ENCODE measurements around the gene ABCD1. TPM values are rescaled to one million over a fixed set of nuclear protein-coding genes. Genes with fewer than 3 reads are reported as not detected.
"Not testable (repeated sequence)": the region's sequence is repeated elsewhere in the genome, so short reads cannot be mapped to it uniquely, and the experiment has no call there.

Gene ABCD1
- total and polyA plus RNA-seq, 4 donors: 5.7 to 19.7 (median 10.3) TPM

DNA sequence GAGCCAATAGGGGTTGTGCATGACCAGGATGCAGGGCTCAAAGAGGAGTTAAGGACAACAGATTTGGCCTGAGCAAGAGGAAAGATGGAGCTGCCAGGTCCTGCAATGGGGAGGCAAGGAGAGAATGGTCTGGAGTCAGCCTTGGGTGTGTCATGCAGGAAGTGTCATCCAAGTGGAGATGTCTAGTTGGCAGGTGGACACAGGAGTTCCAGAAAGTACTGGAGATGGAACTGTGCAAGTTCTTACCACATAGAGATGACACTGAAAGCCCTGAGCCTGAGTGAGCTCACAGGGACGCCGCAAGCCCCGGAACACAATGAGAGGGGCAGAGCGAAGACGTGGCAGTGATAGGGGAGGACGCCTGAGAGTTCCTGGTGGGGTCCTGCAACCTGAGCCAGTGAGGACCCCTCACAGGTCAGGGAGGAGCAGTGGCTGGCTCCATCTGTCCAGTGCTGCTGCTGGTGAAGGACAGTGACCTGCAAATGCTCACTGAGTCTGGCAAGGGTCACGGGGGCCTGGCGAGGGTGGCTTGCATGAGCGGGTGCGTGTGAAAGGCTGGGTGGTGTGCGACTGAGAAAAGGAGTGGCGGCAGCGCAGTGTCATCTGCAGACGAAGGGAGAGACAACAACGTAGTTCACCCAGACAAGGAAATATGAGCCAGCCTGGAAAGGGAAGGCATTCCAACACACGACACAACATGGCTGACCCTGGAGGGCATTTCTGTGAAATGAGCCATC is 27.5 kb upstream of the ABCD1 start:
- not testable (repeated sequence) for H3K9me3 ChIP-seq (ENCODE audit: control insufficient read depth in 4 of 4, insufficient read depth in 3 of 4, low read length in 3 of 4); ATAC-seq (ENCODE audit: insufficient read depth, low FRiP score); DNase-seq; H3K4me3 ChIP-seq; H3K9ac ChIP-seq (ENCODE audit: insufficient read depth in 1 of 2, low read length in 2 of 2); H3K27me3 ChIP-seq (ENCODE audit: control insufficient read depth in 3 of 3, insufficient read depth in 3 of 3, low read length in 2 of 3); H3K4me1 ChIP-seq (ENCODE audit: control insufficient read depth in 5 of 5, insufficient read depth in 5 of 5, low read length in 5 of 5)
- H3K27ac ChIP-seq (ENCODE audit: low read depth in 1 of 2, low read length in 1 of 2): peak overlapping the region in 1 of 2 donors; percentile 47
- peaks cover 0 to 17% (median 2%) of the 10 kb centered on the region in 4 donors for H3K36me3 ChIP-seq (ENCODE audit: control insufficient read depth in 4 of 4, insufficient read depth in 4 of 4, low read length in 4 of 4)
- 92 to 97% methylated on average over 16 of the region's 16 CpGs for WGBS, 2 donors

DNA sequence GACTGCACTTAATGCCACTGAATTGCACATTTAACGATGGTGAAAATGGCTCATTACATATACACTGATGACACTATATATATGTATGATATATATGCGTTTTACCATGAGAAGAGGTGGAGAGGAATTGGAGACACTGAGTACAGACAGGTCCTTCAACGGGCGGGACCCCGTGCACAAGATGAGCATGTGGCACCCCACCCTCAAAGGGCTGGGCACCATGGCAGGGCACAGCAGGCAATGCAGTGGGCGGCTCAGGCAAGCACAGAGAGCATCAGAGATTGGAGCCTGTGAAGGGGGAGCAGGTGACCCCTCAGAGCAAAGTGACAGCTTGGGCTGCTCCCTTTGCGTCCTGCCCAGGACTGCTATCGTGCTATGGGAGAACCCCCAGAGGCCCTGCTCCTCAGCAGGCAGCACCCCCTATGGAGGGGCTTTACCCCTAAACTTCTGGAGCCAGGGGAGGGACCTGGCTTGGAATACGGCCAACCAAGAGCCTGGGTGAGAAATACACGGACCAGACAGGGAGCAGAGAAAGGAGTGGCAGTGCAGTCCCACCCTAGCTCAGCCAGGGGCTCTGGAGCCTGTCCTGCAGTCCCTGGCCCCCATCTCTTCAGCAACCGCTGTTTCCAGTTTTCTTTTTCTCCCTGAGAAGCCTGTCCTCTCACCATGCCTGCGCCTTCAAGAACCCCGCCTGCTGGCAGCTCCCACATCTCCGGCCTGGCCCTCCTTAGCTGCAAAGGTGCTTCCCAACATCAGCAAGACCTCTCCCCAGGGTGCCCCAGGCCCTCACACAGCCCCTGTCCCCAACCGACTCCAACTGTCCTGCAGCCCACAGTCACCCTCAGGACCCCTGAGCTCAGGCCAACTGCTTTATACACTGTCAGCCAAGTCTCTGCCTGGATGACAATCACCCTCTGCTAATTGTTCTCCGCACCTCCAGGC is 26.5 kb upstream of the ABCD1 start:
- H3K27me3 ChIP-seq (ENCODE audit: control insufficient read depth in 3 of 3, insufficient read depth in 3 of 3, low read length in 2 of 3): no peaks in the 10 kb centered on the region
- ATAC-seq (ENCODE audit: insufficient read depth, low FRiP score) (no peak), DNase-seq (no peak)
- H3K4me1 ChIP-seq (ENCODE audit: control insufficient read depth in 5 of 5, insufficient read depth in 5 of 5, low read length in 5 of 5): no peaks in the 10 kb centered on the region
- no peak overlapping the region for H3K9ac ChIP-seq (ENCODE audit: insufficient read depth in 1 of 2, low read length in 2 of 2)
- no peak overlapping the region for H3K4me3 ChIP-seq
- 87 to 100% methylated on average over 10 to 16 of the region's 16 CpGs for WGBS, 2 donors
- H3K36me3 ChIP-seq (ENCODE audit: control insufficient read depth in 4 of 4, insufficient read depth in 4 of 4, low read length in 4 of 4): peaks cover 0 to 23% (median 2%) of the 10 kb centered on the region in 4 donors
- peak overlapping the region in 1 of 2 donors; percentile 84 for H3K27ac ChIP-seq (ENCODE audit: low read depth in 1 of 2, low read length in 1 of 2)
- no peaks in the 10 kb centered on the region for H3K9me3 ChIP-seq (ENCODE audit: control insufficient read depth in 4 of 4, insufficient read depth in 3 of 4, low read length in 3 of 4)
- TF ChIP-seq, protein P1, sequence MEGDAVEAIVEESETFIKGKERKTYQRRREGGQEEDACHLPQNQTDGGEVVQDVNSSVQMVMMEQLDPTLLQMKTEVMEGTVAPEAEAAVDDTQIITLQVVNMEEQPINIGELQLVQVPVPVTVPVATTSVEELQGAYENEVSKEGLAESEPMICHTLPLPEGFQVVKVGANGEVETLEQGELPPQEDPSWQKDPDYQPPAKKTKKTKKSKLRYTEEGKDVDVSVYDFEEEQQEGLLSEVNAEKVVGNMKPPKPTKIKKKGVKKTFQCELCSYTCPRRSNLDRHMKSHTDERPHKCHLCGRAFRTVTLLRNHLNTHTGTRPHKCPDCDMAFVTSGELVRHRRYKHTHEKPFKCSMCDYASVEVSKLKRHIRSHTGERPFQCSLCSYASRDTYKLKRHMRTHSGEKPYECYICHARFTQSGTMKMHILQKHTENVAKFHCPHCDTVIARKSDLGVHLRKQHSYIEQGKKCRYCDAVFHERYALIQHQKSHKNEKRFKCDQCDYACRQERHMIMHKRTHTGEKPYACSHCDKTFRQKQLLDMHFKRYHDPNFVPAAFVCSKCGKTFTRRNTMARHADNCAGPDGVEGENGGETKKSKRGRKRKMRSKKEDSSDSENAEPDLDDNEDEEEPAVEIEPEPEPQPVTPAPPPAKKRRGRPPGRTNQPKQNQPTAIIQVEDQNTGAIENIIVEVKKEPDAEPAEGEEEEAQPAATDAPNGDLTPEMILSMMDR (IDR thresholded peaks at IDR 0.05; ENCODE audit: control extremely low read depth, extremely low read depth): no peak

DNA sequence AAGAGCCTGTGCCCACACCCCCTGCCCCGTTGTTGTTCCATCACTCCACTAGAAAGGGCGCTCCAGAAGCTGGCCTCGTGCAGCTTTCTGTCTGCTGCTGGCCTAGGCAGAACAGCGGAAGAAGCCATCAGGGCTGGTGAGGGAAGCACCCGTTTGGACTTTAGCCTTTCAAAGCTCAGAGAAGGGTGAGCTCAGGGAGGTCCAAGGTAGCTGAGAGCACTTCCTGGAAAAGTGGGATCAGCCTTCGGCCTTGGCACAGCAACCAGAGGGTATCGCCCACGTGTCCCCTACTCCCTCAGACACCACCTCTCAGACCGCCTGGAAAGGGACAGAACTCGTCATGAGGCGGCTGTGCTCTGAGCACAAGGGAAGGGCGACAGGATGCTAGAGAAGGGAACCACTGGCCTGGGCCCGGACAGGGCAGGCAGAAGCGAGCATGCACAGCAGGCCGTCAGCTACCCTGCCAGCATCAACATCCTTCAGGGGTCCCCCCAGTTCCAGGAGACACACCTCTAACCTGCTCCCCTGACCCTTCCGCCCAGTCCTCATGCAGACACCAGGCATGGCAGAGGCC is 25.4 kb upstream of the ABCD1 start:
- 85 to 90% methylated on average over 11 to 16 of the region's 16 CpGs for WGBS, 2 donors
- Histone ChIP-seq H3K36me3 (ENCODE audit: control insufficient read depth in 4 of 4, insufficient read depth in 4 of 4, low read length in 4 of 4) (peaks cover 0 to 24% (median 2%) of the 10 kb centered on the region in 4 donors), H3K27ac (ENCODE audit: low read depth in 1 of 2, low read length in 1 of 2) (peak overlapping the region in 1 of 2 donors; percentile 84)
- not testable (repeated sequence) for H3K4me1 ChIP-seq (ENCODE audit: control insufficient read depth in 5 of 5, insufficient read depth in 5 of 5, low read length in 5 of 5); ATAC-seq (ENCODE audit: insufficient read depth, low FRiP score); H3K27me3 ChIP-seq (ENCODE audit: control insufficient read depth in 3 of 3, insufficient read depth in 3 of 3, low read length in 2 of 3); DNase-seq; H3K9ac ChIP-seq (ENCODE audit: insufficient read depth in 1 of 2, low read length in 2 of 2); H3K4me3 ChIP-seq; H3K9me3 ChIP-seq (ENCODE audit: control insufficient read depth in 4 of 4, insufficient read depth in 3 of 4, low read length in 3 of 4)

DNA sequence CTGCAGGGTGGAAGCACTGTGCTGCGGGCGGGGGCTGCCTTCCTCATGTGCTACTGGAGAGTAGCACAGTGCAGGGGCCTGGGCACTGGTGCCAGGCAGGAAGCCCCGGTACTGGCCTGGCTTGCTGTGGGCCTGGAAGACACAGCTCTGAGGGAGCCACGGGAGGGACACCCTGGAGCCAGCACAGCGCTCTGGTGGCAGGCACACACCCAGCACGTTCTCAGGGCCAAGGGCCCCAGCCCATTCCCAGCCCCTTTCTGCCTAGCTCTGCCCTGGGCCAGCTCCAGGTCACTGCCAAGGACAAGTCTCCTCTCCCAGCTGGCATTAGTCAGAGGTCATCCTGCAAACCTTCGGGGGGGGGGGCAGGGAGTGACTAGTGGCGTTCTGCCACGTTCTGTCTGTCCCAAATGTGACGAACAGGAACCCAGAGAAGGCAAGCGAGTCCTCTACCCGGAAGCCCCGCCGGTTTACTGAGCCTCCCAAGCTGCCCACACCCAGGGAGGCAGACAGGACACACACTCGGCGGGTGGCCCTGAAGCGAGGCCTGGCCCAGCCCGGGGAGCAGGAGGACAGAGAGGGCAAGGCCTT is 24.8 kb upstream of the ABCD1 start:
- H3K9ac ChIP-seq (ENCODE audit: insufficient read depth in 1 of 2, low read length in 2 of 2); H3K4me1 ChIP-seq (ENCODE audit: control insufficient read depth in 5 of 5, insufficient read depth in 5 of 5, low read length in 5 of 5); H3K4me3 ChIP-seq; ATAC-seq (ENCODE audit: insufficient read depth, low FRiP score); H3K9me3 ChIP-seq (ENCODE audit: control insufficient read depth in 4 of 4, insufficient read depth in 3 of 4, low read length in 3 of 4); H3K27me3 ChIP-seq (ENCODE audit: control insufficient read depth in 3 of 3, insufficient read depth in 3 of 3, low read length in 2 of 3); DNase-seq: not testable (repeated sequence)
- Histone ChIP-seq H3K36me3 (ENCODE audit: control insufficient read depth in 4 of 4, insufficient read depth in 4 of 4, low read length in 4 of 4) (peaks cover 0 to 26% (median 2%) of the 10 kb centered on the region in 4 donors), H3K27ac (ENCODE audit: low read depth in 1 of 2, low read length in 1 of 2) (peak overlapping the region in 1 of 2 donors; percentile 84)
- WGBS, 2 donors: 82 to 90% methylated on average over 10 to 18 of the region's 18 CpGs

All from lung (tissue), 12 donors.